RPMI8226 (cell line): ENCODE data around the gene CYB561D1.

Experiments used
- DNase-seq: peaks from one replicate; pipeline ENCODE4 v3.0.0-alpha.2; 2015

The CYB561D1 gene

GRCh38 chr1:109482242-109482641 is 11.7 kb upstream of the CYB561D1 start:
- no peak for DNase-seq

GRCh38 chr1:109482791-109483671 is 10.9 kb upstream of the CYB561D1 start:
- DNase-seq, result peak; percentile 8

- peak; percentile 89 for DNase-seq
Observed at GRCh38 chr1:109483672-109484518, 10.0 kb upstream of the CYB561D1 start, which contains the start of gene ATXN7L2. ATXN7L2 (plus strand) TSS chr1:109483905; CDS start chr1:109483954, 49 bp downstream.

GRCh38 chr1:109484519-109484975 is 9.3 kb upstream of the CYB561D1 start:
- DNase-seq, result peak; percentile 7

GRCh38 chr1:109485001-109485400 is 8.9 kb upstream of the CYB561D1 start:
- DNase-seq, result no peak

GRCh38 chr1:109487261-109487660 is 6.6 kb upstream of the CYB561D1 start:
- no peak for DNase-seq

- DNase-seq, result no peak
Observed at GRCh38 chr1:109488201-109488600, 5.7 kb upstream of the CYB561D1 start.

- DNase-seq, result no peak
Observed at GRCh38 chr1:109488696-109489095, 5.2 kb upstream of the CYB561D1 start.

GRCh38 chr1:109490029-109490933 is 3.6 kb upstream of the CYB561D1 start:
- peak; percentile 41 for DNase-seq

GRCh38 chr1:109490934-109491302 is 3.0 kb upstream of the CYB561D1 start:
- DNase-seq, result no peak

GRCh38 chr1:109491372-109491771 is 2.5 kb upstream of the CYB561D1 start:
- no peak for DNase-seq

- no peak for DNase-seq
Observed at GRCh38 chr1:109492779-109493178, 1.1 kb upstream of the CYB561D1 start.

GRCh38 chr1:109493227-109493626 is 667 bp upstream of the CYB561D1 start:
- DNase-seq, result no peak

- DNase-seq, result no peak
Observed at GRCh38 chr1:109495738-109496137, 1.8 kb downstream of the CYB561D1 start.

- no peak for DNase-seq
Observed at GRCh38 chr1:109497449-109498160, 3.7 kb downstream of the CYB561D1 start.

- no peak for DNase-seq
Observed at GRCh38 chr1:109498161-109498801, 4.4 kb downstream of the CYB561D1 start.

- DNase-seq, result no peak
Observed at GRCh38 chr1:109499081-109499480, 5.2 kb downstream of the CYB561D1 start.

GRCh38 chr1:109499661-109500536 is 6.0 kb downstream of the CYB561D1 start:
- DNase-seq, result peak; percentile 46

- no peak for DNase-seq
Observed at GRCh38 chr1:109500941-109501381, 7.1 kb downstream of the CYB561D1 start.
